ENCODE data around the gene GPBP1. TPM values are rescaled to one million over a fixed set of nuclear protein-coding genes. Genes with fewer than 3 reads are reported as not detected.

GPBP1 gene
- total RNA-seq, 1 experiment from 2014 or later = 69.5 TPM

GRCh38 chr5:57262541-57262940, 88.7 kb downstream of the GPBP1 start:
- Histone ChIP-seq H3K4me3 (replicated peaks in 1 of 2; ENCODE audit: low read depth in 1 of 2, low read length in 2 of 2) (no peak overlapping the region), H3K4me2 (ENCODE audit: low read length) (no peak overlapping the region), H4K20me1 (ENCODE audit: insufficient read depth) (no peaks in the 10 kb centered on the region), H3K27ac (ENCODE audit: low read depth, low read length) (no peak overlapping the region), H3K4me1 (ENCODE audit: control insufficient read depth in 1 of 2, insufficient read depth in 2 of 2, low read length in 2 of 2) (no peaks in the 10 kb centered on the region), H3K9ac (ENCODE audit: low read length) (no peak overlapping the region), H3K27me3 (ENCODE audit: insufficient read depth, low read length) (no peaks in the 10 kb centered on the region), H2AFZ (ENCODE audit: low read depth, low read length, poor library complexity, severe bottlenecking) (no peak overlapping the region), H3K9me3 (ENCODE audit: control insufficient read depth in 1 of 2, insufficient read depth in 1 of 2, low read depth in 1 of 2, low read length in 2 of 2) (no peaks in the 10 kb centered on the region), H3K79me2 (ENCODE audit: insufficient read depth, low read length) (peaks cover 24% of the 10 kb centered on the region), H3K9me2 (ENCODE audit: insufficient read depth) (no peaks in the 10 kb centered on the region), H3K36me3 (ENCODE audit: control insufficient read depth in 1 of 2, insufficient read depth in 2 of 2, low read length in 2 of 2) (peaks cover 28 to 30% of the 10 kb centered on the region in 2 experiments)
- POLR2A ChIA-PET = no interaction called here
- DNase-seq (ENCODE audit: low read depth, low spot score) (no peak), ATAC-seq (no peak)
- TF ChIP-seq EGR1 (IDR thresholded peaks at IDR 0.05; ENCODE audit: low read depth) = no peak
- TF ChIP-seq EZH2 (IDR thresholded peaks at IDR 0.05) = no peak
- TF ChIP-seq POLR2A (IDR thresholded peaks at IDR 0.05; ENCODE audit: borderline replicate concordance, extremely low read depth, insufficient read depth, insufficient read length) = no peak
- TF ChIP-seq ZBTB33 (IDR thresholded peaks at IDR 0.05; ENCODE audit: extremely low read depth, insufficient replicate concordance, low read length) = no peak
- intact Hi-C loops (cut with micrococcal nuclease) = no loop called here
- RAD21 ChIA-PET (ENCODE audit: low non-redundant PET in 1 of 2, low total read pairs in 2 of 2, uncharacterized antibody in 2 of 2, unreplicated experiment in 2 of 2) = no interaction called here
- BruUV-seq (replicated peaks) = no TSS peak
- CTCF ChIA-PET = no interaction called here

- ChIA-PET POLR2A (no interaction called here), RAD21 (ENCODE audit: low non-redundant PET in 1 of 2, low total read pairs in 2 of 2, uncharacterized antibody in 2 of 2, unreplicated experiment in 2 of 2) (no interaction called here), CTCF (no interaction called here)
- intact Hi-C loops (cut with micrococcal nuclease) = no loop called here
- Histone ChIP-seq H4K20me1 (ENCODE audit: insufficient read depth) (no peaks in the 10 kb centered on the region), H3K9me2 (ENCODE audit: insufficient read depth) (no peaks in the 10 kb centered on the region), H3K4me2 (ENCODE audit: low read length) (no peak overlapping the region), H3K79me2 (ENCODE audit: insufficient read depth, low read length) (no peaks in the 10 kb centered on the region), H3K27me3 (ENCODE audit: insufficient read depth, low read length) (no peaks in the 10 kb centered on the region), H3K4me1 (ENCODE audit: control insufficient read depth in 1 of 2, insufficient read depth in 2 of 2, low read length in 2 of 2) (no peaks in the 10 kb centered on the region), H3K36me3 (ENCODE audit: control insufficient read depth in 1 of 2, insufficient read depth in 2 of 2, low read length in 2 of 2) (peaks cover 8 to 10% of the 10 kb centered on the region in 2 experiments; a peak in 3 of 4 replicates), H3K4me3 (replicated peaks in 1 of 2; ENCODE audit: low read depth in 1 of 2, low read length in 2 of 2) (no peak overlapping the region), H3K27ac (ENCODE audit: low read depth, low read length) (no peak overlapping the region), H3K9me3 (ENCODE audit: control insufficient read depth in 1 of 2, insufficient read depth in 1 of 2, low read depth in 1 of 2, low read length in 2 of 2) (no peaks in the 10 kb centered on the region), H3K9ac (ENCODE audit: low read length) (no peak overlapping the region), H2AFZ (ENCODE audit: low read depth, low read length, poor library complexity, severe bottlenecking) (no peak overlapping the region)
- TF ChIP-seq RAD21 (IDR thresholded peaks at IDR 0.05; ENCODE audit: low read depth) = no peak
- no peak for TF ChIP-seq SP1 (IDR thresholded peaks at IDR 0.05; ENCODE audit: low read depth)
- DNase-seq (ENCODE audit: low read depth, low spot score) (no peak), ATAC-seq (no peak)
- BruUV-seq (replicated peaks) = no TSS peak
These were observed 93.9 kb downstream of the GPBP1 start for GRCh38 chr5:57267805-57268204.
